WERI-Rb-1 (cell line): Measurements from ENCODE around the gene SMIM44.

Experiments
- DNase-seq: peaks from one replicate; pipeline ENCODE4 v3.0.0-alpha.2; 2020
- H3K27ac ChIP-seq: fragments of 250-450 bp; sonication (Bioruptor Pico); 2 replicates; pipeline ENCODE4 v1.5.1; 2020; ENCODE audit warnings: mild to moderate bottlenecking, moderate library complexity
- H3K27me3 ChIP-seq: fragments of 250-450 bp; sonication (Bioruptor Pico); 2 replicates; pipeline ENCODE4 v1.5.1; 2021; ENCODE audit warnings: mild to moderate bottlenecking, low read depth, moderate library complexity; ENCODE audit not compliant: insufficient read depth, severe bottlenecking
- H3K36me3 ChIP-seq: fragments of 250-450 bp; sonication (Bioruptor Pico); 2 replicates; pipeline ENCODE4 v1.5.1; 2020; ENCODE audit warnings: mild to moderate bottlenecking, moderate library complexity
- H3K4me3 ChIP-seq: 2 replicates; pipeline ENCODE4 v1.5.1; 2011; ENCODE audit warnings: low read depth, mild to moderate bottlenecking, control low read depth, low read length
- H3K9me3 ChIP-seq: fragments of 250-450 bp; sonication (Bioruptor Pico); 2 replicates; pipeline ENCODE4 v1.5.1; 2021; ENCODE audit warnings: mild to moderate bottlenecking, moderate library complexity; ENCODE audit not compliant: severe bottlenecking
- TF ChIP-seq, protein P1 (sequence below): IDR thresholded peaks from 2 replicates; pipeline ENCODE4 v1.5.1; 2011; ENCODE audit warnings: low read depth, mild to moderate bottlenecking, control low read depth, inconsistent platforms, low read length

SMIM44 gene

DNA sequence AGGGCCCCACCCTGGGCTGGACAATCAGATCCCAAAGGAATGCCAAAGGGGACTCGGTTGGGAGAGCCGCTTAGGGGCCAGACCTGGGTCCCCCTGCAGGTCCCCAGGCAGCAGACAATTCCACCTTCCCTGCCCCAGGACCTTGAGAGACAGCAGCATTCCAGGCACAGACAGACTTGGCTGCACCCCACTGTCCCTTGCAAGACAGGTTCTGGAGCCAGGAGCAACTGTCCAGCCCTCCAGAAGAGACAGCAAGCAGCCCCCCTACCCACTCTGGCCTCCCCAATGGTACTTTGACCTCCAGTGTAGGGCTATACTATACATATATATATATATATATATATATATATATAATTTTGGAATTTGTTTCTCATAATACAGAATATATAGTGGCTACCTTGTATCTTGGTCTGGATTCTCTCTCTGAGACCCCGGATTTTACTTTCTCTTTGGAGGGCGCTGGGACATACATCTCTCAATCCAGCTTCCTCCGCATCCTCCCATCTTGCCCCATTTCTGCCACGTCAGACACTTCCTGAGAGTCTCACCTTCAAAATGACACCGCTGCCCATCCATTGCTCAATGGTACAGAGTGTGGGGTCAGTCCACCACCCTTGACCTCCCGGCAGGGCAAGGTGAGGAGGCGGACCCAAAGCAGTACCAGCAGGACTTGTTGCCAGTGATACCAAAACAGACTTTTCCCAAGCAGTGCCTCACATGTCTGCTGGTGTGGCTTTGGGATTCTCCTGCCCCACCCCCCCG is 15.6 kb downstream of the SMIM44 start:
- Histone ChIP-seq H3K4me3 (no peak overlapping the region), H3K9me3 (no peaks in the 10 kb centered on the region), H3K27ac (no peak overlapping the region), H3K36me3 (no peaks in the 10 kb centered on the region; the same call in 1 of the 2 replicates), H3K27me3 (peaks cover 10% of the 10 kb centered on the region)
- TF ChIP-seq, protein P1, sequence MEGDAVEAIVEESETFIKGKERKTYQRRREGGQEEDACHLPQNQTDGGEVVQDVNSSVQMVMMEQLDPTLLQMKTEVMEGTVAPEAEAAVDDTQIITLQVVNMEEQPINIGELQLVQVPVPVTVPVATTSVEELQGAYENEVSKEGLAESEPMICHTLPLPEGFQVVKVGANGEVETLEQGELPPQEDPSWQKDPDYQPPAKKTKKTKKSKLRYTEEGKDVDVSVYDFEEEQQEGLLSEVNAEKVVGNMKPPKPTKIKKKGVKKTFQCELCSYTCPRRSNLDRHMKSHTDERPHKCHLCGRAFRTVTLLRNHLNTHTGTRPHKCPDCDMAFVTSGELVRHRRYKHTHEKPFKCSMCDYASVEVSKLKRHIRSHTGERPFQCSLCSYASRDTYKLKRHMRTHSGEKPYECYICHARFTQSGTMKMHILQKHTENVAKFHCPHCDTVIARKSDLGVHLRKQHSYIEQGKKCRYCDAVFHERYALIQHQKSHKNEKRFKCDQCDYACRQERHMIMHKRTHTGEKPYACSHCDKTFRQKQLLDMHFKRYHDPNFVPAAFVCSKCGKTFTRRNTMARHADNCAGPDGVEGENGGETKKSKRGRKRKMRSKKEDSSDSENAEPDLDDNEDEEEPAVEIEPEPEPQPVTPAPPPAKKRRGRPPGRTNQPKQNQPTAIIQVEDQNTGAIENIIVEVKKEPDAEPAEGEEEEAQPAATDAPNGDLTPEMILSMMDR = no peak
- no peak for DNase-seq

DNA sequence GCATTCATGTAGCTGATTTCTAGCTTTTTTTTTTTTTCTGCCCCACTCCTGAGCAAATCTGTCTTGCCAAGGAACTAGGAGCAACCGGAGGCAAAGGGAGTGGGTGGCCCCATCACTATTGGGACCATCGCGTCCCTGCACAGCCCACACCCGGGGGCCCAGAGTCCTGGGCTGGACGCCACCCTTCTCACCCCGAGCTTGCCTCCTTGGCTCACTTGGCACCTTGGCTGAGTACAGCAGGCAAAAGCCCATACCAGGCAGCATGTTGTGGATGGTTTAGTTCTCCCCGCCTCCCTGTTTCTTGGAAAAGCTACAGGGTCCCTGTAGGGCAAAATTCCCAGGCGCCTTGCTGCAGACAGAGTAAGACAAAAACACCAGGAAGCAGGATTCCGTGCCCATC is 16.6 kb downstream of the SMIM44 start:
- H3K36me3 ChIP-seq = no peaks in the 10 kb centered on the region; the same call in none of the 2 replicates
- H3K9me3 ChIP-seq = no peaks in the 10 kb centered on the region
- H3K27me3 ChIP-seq = peaks cover 10% of the 10 kb centered on the region
- no peak overlapping the region for H3K27ac ChIP-seq
- no peak for DNase-seq
- H3K4me3 ChIP-seq = no peak overlapping the region
- TF ChIP-seq, protein P1 = no peak

DNA sequence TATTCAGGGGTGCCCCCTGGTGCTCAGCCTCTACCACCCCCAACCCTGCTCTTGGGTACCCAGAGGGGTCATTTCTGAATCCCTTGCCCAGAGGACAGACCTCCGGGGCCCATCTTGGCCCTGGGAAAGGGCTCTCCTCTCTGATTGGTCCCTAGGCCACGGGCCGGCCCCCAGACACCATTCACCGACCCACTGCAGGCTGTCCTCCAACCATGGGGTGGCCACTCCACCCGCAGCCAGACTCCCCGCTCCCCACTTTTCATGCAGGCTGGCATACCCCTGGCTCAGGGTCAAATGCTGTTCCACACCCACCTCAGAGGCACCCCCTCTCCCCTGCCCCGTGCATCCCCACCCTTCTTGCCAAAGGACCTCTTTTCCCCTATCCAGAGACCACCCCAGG is 17.7 kb downstream of the SMIM44 start:
- peaks cover under 1% of the 10 kb centered on the region for H3K36me3 ChIP-seq
- peaks cover 7% of the 10 kb centered on the region for H3K27me3 ChIP-seq
- TF ChIP-seq, protein P1 = no peak
- no peak overlapping the region for H3K27ac ChIP-seq
- no peak for DNase-seq
- no peaks in the 10 kb centered on the region for H3K9me3 ChIP-seq
- no peak overlapping the region for H3K4me3 ChIP-seq

DNA sequence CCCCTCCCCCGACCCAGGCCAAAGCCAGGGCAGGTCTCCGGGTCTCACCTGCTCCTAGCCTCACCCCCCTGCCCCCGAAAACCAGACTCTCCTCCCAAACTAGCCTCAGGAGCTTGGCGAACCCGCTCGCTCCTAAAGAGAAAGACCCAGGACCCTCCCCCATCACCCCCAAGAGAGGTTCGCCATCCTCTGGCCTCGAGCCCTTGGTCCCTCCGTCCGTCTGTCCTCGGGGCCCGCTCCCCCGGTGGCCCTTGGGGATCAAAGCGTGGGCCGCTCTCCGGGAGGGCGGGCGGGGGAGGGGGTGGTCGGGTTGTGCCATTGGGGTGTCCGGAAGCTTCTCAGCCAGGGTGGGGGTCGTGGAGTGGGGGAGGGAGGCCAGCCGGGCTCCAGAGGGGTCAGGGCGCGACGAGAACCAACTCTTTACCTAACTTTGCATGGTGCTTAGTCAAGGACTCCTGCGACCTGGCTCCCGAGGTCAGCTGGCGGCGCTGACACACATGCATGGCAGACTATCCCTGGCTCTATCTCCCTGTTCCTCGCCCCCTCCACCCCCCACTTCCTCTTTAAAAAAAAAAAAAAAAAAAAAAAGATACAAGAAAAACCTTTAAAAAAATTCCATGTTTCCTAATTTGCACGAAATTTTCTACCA is 18.5 kb downstream of the SMIM44 start:
- no peak for DNase-seq
- Histone ChIP-seq H3K36me3 (peaks cover 7% of the 10 kb centered on the region), H3K27ac (no peak overlapping the region), H3K4me3 (no peak overlapping the region), H3K27me3 (no peaks in the 10 kb centered on the region), H3K9me3 (no peaks in the 10 kb centered on the region)
- TF ChIP-seq, protein P1 = no peak

DNA sequence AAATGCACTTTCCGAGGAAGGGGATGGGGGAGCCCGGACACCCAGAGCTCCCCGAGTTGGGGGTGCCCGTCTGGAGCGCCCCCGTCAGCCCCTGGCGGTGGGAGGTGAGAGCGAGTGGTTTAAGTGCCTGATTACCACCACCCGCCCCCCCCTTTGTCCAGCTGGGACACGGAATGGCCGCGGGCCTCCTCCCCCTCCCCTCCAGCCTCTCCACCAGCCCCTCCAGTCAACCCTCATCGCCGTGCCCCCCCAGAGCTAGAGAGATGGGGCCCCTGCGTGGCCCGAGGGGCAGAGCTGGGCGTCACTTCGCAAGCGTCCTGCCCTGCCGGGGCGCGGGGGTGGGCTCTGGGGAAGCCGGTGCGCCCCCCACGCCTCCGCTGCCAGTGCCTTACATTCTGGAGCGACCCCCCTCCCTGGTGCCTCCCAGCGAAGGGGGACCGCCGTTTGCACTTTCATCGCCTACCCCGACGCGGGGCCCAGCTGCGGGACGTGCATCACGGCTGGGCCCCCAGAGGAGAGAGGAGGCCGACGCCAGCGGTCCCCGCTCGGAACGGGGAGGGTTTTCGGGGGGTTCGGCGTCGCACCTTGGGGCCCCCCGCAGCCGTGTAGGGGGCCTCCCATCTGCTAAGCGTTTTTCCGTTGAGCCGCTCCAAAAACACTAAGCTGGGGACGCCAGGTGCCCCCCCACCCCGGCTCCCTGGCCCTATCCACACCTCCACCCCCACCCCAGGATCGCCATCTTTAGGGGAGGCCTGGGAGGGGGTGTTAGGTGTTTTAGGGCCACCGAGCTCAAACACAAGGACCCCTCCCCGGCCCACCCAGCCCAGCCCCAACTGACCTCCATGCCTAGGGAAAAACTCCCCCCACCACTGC is 19.3 kb downstream of the SMIM44 start:
- Histone ChIP-seq H3K9me3 (no peaks in the 10 kb centered on the region), H3K36me3 (peaks cover 7% of the 10 kb centered on the region), H3K27ac (no peak overlapping the region), H3K27me3 (no peaks in the 10 kb centered on the region), H3K4me3 (no peak overlapping the region)
- no peak for DNase-seq
- TF ChIP-seq, protein P1 = no peak
